HG02981 (cell line): ENCODE results near the gene FBXW5.

Source experiments
- ATAC-seq: cut with Tn5 transposase; IDR thresholded peaks from one replicate; pipeline ENCODE4 v1.9.1; 2021; ENCODE audit warnings: mild to moderate bottlenecking, moderate library complexity; ENCODE audit not compliant: unreplicated experiment

Gene FBXW5

DNA sequence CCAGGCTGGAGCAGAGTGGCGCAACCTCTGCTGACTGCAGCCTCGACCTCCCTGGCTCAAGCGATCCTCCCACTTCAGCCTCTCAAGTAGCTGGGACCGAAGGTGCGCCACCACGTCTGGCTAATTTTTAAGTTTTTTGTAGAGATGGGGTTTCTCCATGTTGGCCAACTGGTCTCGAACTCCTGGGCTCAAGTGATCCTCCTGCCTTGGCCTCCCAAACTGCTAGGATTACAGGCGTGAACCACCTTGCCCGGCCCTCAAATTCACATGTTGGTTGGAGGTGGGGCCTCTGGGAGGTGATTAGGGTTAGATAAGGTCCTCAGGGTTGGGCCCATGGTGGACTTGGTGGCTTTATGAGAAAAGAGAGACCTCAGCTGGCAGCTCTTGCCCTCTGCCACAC is 17.6 kb upstream of the FBXW5 start:
- ATAC-seq, result no peak

DNA sequence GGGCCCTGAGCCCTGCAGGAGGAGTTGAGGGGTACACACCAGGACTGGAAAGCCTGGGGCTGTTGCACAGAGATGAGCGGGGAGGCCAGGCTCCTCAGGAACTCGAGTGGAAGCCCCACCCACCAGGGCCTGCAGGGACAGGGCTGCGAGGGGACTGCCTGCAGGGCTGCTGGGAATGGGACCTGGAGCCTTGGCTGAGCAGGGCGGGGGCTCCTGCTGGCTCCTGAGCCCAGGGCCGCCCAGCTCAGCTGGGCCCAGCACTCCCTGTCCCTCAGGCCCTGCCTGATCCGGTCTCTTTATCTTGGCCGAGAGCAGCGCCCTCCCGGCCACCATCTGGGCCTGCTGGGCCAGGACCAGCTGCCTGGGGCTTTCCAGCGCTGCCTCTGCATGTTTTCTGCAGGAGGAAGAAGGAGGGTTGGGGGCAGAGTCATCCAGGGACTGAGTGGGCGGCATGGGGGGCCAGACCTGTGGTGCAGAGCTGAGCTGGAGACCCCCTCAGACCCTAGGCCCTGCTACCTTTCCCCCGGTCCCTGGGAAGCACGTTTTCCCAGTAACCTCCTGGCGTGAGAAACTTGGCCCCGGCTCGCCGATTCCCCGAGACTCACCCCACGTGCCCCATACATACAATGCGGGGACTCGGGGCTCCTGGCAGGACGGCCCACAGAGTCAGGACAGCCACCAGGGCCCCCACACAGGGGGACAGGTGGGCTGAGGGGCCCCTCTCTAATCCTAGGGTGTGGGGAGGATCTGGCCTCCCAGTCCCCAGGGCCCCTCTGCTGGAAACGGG is 16.9 kb upstream of the FBXW5 start:
- no peak for ATAC-seq

DNA sequence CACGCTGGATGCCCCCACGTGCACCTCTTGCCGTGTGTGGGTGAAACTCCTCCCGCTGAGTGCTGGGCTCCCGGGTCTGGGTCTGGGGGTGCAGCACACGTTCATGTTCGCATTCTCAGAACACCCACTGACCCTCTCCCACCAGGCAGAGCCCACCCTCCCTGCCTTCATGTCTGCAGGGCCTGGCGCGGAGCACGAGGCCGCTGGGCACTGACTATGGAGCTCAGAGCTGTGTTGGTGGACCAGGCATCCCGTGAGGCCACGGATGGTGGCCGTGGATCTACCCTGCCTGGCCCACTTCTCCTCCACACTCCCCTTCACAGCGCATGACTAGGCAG is 16.4 kb upstream of the FBXW5 start:
- no peak for ATAC-seq

DNA sequence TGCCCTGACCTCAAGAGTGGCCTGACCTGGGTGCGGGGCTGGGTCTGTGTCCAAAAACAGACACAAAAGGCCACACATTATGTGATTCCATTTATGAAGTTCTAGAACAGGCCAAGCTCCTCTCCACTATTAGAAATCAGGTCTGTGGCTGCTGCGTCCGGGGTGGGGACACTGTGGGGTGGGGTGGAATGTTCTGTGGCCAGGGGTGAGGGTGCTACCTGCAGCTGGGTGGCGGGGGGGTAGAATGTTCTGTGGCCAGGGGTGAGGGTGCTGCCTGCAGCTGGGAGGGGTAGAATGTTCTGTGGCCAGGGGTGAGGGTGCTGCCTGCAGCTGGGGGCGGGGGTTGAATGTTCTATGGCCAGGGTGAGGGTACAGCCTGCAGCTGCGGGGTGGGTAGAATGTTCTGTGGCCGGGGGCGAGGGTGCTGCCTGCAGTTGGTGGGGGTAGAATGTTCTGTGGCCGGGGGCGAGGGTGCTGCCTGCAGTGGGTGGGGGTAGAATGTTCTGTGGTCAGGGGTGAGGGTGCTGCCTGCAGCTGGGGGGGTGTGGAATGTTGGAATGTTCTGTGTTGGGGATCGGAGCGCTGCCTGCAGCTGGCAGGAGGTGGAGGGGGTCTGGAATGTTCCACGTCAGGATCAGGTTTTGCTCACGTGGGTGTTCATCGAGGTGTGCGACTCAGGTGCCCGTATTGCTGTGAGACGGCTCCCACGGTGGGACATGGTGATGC is 15.8 kb upstream of the FBXW5 start:
- no peak for ATAC-seq

DNA sequence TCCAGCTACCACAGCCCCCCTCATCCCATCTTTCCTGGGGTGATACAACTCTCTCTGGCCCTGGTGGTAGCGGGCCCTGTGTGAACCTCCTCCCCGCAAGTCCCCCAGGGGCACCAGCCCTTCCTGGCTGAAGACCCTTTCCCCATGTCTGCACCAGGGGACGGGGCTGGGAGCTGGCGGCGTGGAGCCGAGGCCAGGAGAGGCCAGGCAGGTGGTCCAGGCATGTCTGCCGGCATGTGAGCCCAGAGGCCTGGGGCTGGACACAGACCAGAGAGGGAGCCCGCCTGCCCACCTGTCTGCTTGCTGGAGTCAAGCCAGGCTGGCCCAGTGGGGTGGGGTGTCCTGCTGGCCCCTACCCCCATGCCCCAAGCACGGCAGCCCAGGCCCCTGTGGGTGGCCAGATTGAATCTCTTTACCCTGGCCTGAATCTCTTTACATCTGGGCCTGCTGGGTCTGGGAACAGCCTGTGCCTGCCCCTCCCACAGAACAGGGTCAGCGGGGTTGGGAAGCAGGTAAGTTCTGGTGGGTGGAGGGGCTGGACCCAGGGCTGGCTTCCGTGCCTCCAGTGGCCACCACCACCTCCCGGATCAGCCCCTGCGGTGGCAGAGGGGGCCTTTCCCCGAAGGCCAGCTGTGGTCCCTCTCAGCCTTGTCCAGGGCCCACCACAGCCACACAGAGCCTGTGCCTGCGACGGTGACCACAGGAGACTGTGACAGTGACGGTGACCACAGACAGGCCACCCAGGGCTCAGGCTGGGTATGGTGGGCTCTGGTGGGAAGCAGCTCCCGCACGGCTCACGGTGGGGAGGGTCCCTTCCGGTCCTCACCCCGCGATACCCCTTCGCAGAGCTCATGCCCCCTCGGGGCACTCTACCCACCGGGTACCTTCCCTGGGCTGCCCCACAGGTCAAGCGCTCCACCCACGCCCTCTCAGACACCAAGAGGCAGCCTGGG is 14.6 kb upstream of the FBXW5 start:
- ATAC-seq, result no peak

DNA sequence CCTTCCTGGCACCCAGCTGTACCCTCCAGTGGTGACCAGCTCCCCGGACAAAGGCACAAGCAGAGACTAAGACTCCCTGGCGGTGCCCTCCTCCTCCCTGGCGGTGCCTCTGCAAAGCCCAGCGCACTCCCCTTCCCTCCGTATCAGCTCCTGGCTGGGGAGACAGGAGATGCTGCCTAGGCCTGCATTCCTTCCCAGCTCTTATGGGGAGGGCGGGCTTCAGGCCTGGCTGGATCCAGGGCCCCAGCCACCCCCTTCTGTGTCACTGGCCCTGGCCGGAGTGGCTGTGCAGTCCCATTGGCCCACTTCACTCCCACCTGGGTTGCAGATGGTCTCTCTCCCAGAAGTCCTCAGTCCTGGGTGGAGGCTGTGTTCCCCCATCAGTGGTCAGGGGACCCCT is 13.9 kb upstream of the FBXW5 start:
- ATAC-seq, result no peak

DNA sequence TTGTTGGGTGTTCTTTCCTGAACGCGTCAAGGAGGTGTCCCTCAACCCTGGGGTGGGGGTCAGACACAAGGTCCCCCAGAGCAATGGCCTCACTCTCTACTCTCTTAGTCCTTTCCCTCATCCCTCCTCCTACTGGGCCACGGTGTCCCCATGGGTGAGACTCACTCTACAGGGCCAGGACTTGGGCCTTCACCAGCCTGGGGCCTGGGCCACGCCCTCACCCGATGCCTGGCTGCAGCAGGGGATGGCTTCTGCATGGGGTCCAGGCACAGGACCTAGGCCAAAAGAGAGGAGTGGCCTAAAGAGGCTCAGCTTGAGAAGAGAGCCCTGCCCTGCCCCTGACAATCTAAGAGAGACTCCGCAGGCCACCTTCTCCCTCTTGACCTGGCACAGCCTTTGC is 13.4 kb upstream of the FBXW5 start:
- no peak for ATAC-seq

DNA sequence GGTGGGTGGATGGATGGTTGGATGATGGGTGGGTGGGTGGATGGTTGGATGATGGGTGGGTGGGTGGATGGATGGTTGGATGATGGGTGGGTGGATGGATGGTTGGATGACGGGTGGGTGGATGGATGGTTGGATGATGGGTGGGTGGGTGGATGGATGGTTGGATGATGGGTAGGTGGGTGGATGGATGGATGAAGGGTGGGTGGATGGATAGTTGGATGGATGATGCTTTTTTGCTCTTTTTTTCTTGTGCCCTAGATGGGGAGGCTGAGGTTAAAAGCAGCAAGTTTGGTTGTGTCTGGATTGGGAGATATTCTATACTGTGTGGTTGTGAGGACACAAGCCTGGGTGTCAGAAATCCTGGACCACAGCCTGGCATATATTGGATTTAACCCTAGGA is 12.9 kb upstream of the FBXW5 start:
- ATAC-seq, result no peak

DNA sequence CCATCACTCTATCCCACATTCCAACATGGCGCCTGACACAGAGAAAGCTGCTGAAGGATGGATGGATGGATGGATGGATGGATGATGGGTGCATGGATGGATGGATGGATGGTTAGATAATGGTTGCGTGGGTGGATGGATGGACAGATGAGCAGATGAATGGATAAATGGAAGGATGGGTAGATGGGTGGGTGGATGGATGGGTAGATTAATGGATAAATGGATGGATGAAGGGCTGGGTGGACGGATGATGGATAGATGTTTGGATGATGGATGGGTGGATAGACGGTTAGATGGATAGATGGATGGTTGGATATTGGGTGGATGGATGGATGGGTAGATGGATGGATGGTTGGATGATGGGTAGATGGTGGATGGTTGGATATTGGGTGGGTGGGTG is 12.1 kb upstream of the FBXW5 start:
- ATAC-seq, result no peak

DNA sequence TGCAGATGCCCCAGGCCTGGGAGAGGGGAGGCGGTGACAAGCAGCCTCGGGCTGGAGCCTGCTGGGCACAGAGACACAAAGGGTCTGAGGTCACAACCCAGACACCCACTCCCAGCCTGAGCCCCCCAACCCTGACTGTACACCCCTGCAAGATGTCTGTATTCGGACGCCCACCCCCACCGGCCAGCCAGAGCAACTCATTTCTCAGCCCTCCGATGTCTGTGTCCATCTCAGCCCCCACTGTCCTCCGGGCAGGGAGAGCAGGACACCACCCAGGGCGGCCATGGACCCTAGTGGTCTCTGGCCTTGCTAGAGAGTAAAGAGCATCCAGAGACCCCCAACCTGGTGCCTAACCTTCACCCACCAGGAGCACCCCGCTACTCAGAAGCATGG is 11.4 kb upstream of the FBXW5 start:
- ATAC-seq, result no peak

DNA sequence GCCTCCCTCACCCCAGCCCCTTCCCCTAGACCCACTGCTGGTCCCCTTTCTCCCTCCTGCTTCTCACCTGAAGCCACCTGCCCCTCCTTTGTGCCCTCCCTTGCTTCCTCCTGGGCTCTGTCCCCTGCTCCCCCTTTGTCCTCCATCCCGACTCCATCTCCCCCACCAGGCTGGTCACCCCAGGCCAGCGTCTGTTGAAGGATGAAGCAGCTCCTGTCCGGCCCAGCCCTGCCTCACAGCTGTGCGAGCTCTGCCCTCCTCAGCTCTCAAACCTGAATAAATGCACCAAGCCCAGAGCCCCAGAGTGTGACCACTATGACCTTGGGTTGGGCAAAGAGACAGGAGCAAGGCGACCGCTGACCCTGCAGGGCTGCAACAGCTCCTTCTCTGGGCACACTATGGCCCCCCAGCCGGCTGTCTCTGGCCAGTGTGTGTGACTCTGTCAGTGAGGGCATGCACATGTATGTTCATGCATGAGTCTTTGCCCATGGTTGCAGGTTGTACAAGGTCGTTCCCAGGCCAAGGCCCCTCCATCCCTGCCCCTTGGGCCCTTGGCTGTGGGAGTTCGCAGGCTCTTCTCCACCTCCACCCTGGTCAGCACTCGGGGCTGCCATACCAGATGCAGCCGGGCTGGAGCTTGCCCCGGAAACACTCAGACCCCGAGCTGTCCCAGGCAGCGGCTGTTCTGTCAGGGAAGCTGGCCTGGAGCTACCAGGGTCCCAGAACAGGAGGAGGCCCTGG is 10.8 kb upstream of the FBXW5 start:
- ATAC-seq, result no peak

DNA sequence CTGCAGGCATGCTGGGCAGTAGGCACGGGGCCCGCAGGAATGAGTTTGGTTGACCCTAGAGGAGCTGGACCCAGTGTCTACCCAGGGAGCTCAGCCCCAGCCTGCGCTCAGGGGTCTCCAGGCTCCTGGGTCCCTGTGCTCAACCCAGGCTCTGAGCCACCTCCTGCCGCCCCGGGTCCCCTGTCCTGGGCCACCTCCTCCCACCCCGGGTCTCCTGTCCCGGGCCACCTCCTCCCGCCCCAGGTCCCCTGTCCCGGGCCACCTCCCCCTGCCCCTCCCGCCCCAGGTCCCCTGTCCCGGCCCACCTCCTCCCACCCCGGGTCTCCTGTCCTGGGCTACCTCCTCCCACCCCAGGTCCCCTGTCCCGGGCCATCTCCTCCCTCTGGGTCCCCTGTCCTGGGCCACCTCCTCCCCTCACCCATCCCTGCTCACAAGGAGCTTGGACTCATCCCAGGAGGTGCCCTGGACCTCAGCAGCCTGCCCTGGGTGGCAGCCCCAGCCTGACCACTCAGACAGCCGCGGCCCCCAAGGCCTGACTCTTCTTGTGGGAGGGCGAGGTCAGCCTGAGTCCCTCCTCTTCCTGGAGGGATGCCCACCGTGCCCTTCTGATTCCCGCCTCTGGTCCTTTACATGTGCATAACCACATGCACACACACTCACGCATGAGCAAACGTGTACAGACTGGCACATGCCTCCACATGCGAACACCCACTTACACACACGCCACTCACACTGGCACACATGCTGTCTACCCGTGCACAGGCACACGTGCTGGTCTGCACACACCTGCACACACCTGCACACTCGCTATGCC is 9.9 kb upstream of the FBXW5 start:
- ATAC-seq, result no peak

DNA sequence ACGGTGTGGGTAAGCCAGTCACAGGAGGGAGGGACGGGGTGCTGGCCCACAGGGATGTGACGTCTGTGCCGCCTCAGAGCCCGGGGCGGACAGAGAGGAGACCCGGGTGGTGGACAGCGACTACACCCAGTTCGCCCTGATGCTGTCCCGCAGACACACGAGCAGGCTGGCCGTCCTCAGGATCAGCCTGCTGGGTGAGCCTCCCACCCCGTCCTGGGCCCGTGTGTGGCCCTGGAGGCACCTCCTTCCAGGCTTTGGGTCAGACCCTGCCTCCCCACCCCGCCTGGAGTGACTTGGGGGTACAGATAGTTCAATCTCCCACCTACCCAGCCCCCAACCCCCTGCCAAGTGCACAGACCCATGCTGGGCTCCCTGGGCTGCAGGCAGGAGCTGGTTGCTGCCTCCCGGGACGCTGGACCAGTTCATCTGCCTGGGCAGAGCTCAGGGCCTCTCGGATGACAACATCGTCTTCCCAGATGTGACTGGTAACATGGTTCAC is 9.3 kb upstream of the FBXW5 start:
- ATAC-seq, result no peak

DNA sequence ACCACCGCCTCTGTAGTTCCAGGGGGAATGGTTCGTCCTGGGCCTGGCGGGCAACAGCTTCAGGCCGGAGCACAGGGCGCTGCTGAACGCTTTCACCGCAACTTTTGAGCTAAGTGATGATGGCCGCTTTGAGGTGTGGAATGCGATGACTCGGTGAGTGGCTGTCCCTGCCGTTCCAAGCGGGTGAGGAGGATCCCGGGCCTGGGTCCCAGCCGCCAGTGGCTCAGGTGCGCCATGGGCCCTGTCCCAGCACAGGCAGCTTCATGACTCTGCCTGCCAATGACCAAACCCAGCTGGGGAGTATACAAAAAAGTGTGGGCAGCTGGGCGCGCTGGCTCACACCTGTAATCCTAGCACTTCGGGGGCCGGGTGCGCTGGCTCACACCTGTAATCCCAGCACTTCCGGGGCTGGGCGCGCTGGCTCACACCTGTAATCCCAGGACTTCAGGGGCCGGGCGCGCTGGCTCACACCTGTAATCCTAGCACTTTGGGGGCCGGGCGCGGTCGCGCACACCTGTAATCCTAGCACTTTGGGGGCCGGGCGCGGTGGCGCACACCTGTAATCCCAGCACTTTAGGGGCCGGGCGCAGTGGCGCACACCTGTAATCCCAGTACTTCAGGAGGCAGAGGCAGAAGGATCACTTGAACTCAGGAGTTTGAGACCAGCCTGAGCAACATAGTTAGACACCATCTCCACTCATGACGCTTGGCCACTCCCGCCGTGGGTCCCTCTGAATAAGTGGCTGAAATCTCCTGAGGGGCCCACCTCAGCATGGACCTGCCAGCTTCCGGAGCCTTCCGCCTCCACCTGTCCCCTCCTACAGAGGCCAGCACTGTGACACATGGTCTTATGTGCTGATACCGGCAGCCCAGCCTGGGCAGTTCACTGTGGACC is 8.6 kb upstream of the FBXW5 start:
- no peak for ATAC-seq

DNA sequence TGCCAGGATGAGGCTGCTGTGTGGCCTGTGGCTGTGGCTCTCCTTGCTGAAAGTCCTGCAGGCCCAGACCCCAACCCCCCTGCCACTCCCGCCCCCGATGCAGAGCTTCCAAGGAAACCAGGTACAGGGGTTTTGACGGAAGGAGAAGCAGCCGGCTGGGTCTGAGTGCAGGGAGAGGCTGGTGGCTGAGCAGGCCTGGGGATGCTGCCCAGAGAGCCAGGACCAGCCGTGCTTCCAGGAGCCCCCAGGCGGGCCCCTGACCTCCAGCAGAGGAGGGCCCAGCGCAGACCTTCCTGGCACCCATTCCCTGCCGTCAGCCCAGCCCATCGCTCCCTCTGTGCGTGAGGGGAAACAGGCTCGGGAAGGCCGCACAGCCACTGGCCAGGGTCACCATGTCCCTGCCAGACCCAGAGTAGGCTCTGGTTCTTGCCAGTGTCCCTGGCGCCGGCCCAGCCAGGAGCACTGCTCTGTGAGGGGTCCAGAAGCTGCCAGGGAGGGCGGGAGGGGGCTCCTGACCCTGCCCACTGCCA is 7.8 kb upstream of the FBXW5 start:
- ATAC-seq, result no peak

DNA sequence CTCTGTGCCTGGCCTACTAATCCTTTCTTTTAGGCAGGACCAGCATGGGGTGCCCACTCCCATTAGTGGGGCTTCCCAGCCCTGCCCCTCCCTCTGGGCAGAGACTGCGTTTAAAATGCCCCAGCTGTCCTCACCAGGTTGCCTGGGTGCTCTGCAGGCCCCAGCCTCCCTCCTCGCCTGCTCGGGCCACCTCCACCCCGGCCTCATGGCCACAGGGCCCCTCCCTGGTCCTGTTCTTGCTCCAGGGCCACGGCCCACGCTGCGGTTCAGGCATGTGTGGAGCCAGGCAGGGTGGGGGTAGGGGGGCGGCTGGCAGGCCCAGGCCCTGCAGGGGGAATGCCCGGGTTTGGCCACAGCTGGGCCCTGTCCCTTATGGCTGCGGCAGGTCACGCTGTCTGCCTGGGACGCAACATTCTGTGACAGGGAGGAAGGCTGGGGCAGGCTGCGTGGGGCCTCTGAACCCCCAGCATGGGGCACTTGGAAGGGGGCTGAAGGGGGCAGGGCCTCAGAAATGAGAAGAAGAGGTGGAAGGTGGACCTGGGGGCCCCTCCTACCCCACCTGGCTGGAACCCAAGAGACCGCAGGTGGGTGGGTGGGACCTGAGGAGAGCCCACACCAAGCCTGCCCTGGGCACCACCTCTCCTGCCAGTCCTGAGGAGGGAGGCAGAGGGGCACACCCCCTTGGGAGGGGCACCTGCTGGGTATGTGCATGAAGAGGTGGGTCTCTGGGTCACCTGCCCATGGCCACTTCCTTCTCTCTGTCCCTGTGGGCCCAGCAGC is 7.2 kb upstream of the FBXW5 start, which contains the start of gene LCN12:
Gene LCN12, plus strand, starts transcription at position 733 of the 780 bp plus-strand sequence. CDS start 55 bp downstream, outside the sequence.
- no peak for ATAC-seq

DNA sequence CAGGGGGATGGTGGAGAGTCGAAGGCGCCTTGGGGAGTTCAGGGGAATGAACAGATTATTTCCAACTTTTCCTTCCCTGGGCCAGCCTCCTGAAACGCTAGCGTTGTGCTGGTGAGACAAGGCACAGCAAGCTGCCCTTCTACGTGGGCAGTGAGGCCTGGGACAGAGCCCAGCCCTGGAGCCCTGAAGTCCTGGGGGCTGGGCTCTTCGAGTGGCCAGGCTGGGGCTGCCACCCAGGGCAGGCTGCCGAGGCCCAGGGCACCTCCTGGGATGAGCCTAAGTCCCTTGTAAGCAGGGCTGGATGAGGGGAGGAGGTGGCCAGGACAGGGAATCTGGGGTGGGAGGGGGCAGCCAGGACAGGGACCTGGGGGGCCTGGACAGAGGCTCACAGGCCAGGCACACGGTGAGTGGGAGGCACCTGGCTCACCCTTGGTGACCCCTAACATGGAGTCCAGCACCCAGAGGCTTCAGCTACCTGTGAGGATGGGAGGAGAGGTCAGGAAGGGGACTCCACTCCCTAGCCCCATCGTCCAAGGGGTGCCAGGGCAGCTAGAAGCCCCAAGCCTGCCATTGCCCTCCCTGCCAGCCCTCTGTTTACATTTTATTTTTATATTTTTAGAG is 6.2 kb upstream of the FBXW5 start:
- no peak for ATAC-seq
